ENCODE measurements around the gene ZNF460.

Gene ZNF460

GRCh38 chr19:57280962-57281400 lies 696 bp downstream of the ZNF460 start:
- peak; percentile 18 for DNase-seq

- no peak for DNase-seq
Measured at GRCh38 chr19:57282011-57282643, 1.8 kb downstream of the ZNF460 start.

GRCh38 chr19:57288373-57288772 lies 8.1 kb downstream of the ZNF460 start:
- DNase-seq, result no peak

- DNase-seq, result no peak
Measured at GRCh38 chr19:57290970-57291369, 10.7 kb downstream of the ZNF460 start.

GRCh38 chr19:57292547-57292946 lies 12.3 kb downstream of the ZNF460 start:
- no peak for DNase-seq

GRCh38 chr19:57293719-57294118 lies 13.4 kb downstream of the ZNF460 start:
- DNase-seq, result no peak

GRCh38 chr19:57302020-57302465 lies 21.8 kb downstream of the ZNF460 start:
- no peak for DNase-seq

GRCh38 chr19:57302727-57303401 lies 22.6 kb downstream of the ZNF460 start:
- DNase-seq, result no peak

GRCh38 chr19:57305056-57305455 lies 24.8 kb downstream of the ZNF460 start:
- DNase-seq, result no peak

GRCh38 chr19:57308514-57308913 lies 28.2 kb downstream of the ZNF460 start:
- DNase-seq, result no peak

- no peak for DNase-seq
Measured at GRCh38 chr19:57310792-57311191, 30.5 kb downstream of the ZNF460 start.

- DNase-seq, result no peak
Measured at GRCh38 chr19:57314146-57314545, 33.9 kb downstream of the ZNF460 start.

GRCh38 chr19:57317503-57317902 lies 37.2 kb downstream of the ZNF460 start:
- DNase-seq, result no peak

- no peak for DNase-seq
Measured at GRCh38 chr19:57319869-57320179, 39.5 kb downstream of the ZNF460 start.

- peak; percentile 91 for DNase-seq
Measured at GRCh38 chr19:57320180-57321084, 40.1 kb downstream of the ZNF460 start, which contains the start of gene ZNF543. Gene ZNF543 (plus strand): TSS chr19:57320472. CDS start chr19:57320854, 382 bp downstream.

GRCh38 chr19:57321116-57321515 lies 40.8 kb downstream of the ZNF460 start:
- no peak for DNase-seq

GRCh38 chr19:57321751-57322150 lies 41.5 kb downstream of the ZNF460 start:
- DNase-seq, result no peak

- no peak for DNase-seq
Measured at GRCh38 chr19:57324992-57325391, 44.7 kb downstream of the ZNF460 start.

- no peak for DNase-seq
Measured at GRCh38 chr19:57327993-57328392, 47.7 kb downstream of the ZNF460 start.

GRCh38 chr19:57334191-57334590 lies 53.9 kb downstream of the ZNF460 start:
- no peak for DNase-seq

- DNase-seq, result no peak
Measured at GRCh38 chr19:57338877-57339276, 58.6 kb downstream of the ZNF460 start.

GRCh38 chr19:57342582-57342981 lies 62.3 kb downstream of the ZNF460 start:
- no peak for DNase-seq
